AG04450 (cell line): ENCODE results near the gene NID1. TPM values are rescaled to one million over a fixed set of nuclear protein-coding genes. Genes with fewer than 3 reads are reported as not detected.

Experiments
- CTCF ChIA-PET: fragments of 300-600, 350-600 bp; formaldehyde crosslinking; extraction: SDS; loops from one replicate; lab custom pipeline; 2022; ENCODE audit warnings: antibody characterized with exemption, inconsistent platforms; lab: Charles Lee
- POLR2A ChIA-PET: fragments of 350-600 bp; formaldehyde crosslinking; extraction: SDS; loops from one replicate; lab custom pipeline; 2021; ENCODE audit warnings: antibody characterized with exemption, inconsistent platforms; lab: Yijun Ruan, JAX
- DNase-seq: peaks from one replicate; pipeline ENCODE4 v3.0.0-alpha.2; 2011; ENCODE audit warnings: low read depth, low spot score
- H3K27ac ChIP-seq: one replicate; pipeline ENCODE4 v1.5.1; 2012; ENCODE audit warnings: low read depth, low read length, control low read depth
- H3K27me3 ChIP-seq: one replicate; pipeline ENCODE4 v1.6.0; 2012; ENCODE audit warnings: low read length; ENCODE audit not compliant: control insufficient read depth, insufficient read depth
- H3K4me3 ChIP-seq: 2 replicates; pipeline ENCODE4 v1.5.1; 2011; ENCODE audit warnings: mild to moderate bottlenecking, low read depth, low read length, control low read depth
- H3K9me3 ChIP-seq: 2 replicates; pipeline ENCODE4 v1.5.1; 2012; ENCODE audit warnings: low read length; ENCODE audit not compliant: control insufficient read depth, insufficient read depth
- polyA plus RNA-seq: library from polyadenylated mRNA; depleted of rRNA; stranded (reverse); fragments of >200 nt; gene quantifications from 2 replicates; pipeline ENCODE4 v1.2.3, GENCODE V29; 2011
- TF ChIP-seq, protein P1 (sequence below): IDR thresholded peaks from 2 replicates; pipeline ENCODE4 v1.5.1; 2011; ENCODE audit warnings: low read depth, low read length, control low read depth, inconsistent platforms

Gene NID1
- polyA plus RNA-seq, 1 experiment: 137 TPM

DNA sequence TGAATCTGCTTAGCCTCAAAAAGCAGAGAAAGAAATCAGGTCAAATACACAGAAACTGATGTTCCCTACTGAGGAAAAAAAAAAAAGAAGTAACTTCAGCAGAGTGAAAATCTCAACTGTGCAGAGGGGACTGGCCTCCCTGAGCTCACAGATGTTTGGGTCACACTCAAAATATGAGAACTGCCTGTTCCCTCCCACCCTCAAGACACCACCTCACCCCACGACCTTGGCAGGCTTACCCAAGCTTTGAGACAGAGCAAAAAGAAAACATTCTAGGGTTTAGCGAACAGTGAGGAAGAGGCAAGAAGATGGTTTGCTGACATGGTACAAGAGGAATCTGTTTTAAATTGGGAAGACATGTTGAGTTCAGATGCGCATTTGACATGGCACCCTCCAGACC, 48.8 kb downstream of the NID1 start:
- POLR2A ChIA-PET: interaction anchor here (0.6 kb wide), 1 partner anchor 17 kb away, joined by 6 read pairs; no protein-coding TSS in a partner anchor
- H3K4me3 ChIP-seq: no peak overlapping the region
- CTCF ChIA-PET: interaction anchor here (0.6 to 1.7 kb wide), 2 partner anchors 502 to 518 kb away, joined by 3 to 4 read pairs; no protein-coding TSS in a partner anchor
- no peaks in the 10 kb centered on the region for H3K27me3 ChIP-seq
- TF ChIP-seq, protein P1, sequence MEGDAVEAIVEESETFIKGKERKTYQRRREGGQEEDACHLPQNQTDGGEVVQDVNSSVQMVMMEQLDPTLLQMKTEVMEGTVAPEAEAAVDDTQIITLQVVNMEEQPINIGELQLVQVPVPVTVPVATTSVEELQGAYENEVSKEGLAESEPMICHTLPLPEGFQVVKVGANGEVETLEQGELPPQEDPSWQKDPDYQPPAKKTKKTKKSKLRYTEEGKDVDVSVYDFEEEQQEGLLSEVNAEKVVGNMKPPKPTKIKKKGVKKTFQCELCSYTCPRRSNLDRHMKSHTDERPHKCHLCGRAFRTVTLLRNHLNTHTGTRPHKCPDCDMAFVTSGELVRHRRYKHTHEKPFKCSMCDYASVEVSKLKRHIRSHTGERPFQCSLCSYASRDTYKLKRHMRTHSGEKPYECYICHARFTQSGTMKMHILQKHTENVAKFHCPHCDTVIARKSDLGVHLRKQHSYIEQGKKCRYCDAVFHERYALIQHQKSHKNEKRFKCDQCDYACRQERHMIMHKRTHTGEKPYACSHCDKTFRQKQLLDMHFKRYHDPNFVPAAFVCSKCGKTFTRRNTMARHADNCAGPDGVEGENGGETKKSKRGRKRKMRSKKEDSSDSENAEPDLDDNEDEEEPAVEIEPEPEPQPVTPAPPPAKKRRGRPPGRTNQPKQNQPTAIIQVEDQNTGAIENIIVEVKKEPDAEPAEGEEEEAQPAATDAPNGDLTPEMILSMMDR: no peak
- H3K9me3 ChIP-seq: no peaks in the 10 kb centered on the region
- H3K27ac ChIP-seq: no peak overlapping the region
- DNase-seq: no peak

DNA sequence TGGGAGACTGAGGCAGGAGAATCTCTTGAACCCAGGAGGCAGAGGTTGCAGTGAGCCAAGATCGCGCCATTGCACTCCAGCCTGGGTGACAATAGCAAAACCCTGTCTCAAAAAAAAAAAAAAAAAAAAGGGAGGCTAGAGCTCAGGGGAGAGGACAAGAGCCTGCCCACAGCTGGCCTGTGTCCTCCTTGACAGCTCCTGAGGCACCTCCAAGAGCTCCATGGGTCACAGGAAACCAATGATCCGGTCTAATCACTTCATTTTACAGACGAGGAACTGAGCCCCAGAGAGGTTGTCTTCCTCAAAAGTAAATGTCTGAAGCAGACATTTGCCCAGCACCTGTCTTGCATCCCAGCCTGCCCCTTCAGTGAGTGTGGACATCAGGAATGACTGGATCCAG, 49.4 kb downstream of the NID1 start:
- TF ChIP-seq, protein P1: no peak
- Histone ChIP-seq H3K27ac (no peak overlapping the region), H3K9me3 (no peaks in the 10 kb centered on the region), H3K4me3 (no peak overlapping the region), H3K27me3 (no peaks in the 10 kb centered on the region)
- CTCF ChIA-PET: interaction anchor here (0.6 kb wide), 1 partner anchor 517 kb away, joined by 3 read pairs; no protein-coding TSS in a partner anchor
- DNase-seq: no peak
- POLR2A ChIA-PET: interaction anchor here (0.6 kb wide), 1 partner anchor 16 kb away, joined by 6 read pairs; no protein-coding TSS in a partner anchor

DNA sequence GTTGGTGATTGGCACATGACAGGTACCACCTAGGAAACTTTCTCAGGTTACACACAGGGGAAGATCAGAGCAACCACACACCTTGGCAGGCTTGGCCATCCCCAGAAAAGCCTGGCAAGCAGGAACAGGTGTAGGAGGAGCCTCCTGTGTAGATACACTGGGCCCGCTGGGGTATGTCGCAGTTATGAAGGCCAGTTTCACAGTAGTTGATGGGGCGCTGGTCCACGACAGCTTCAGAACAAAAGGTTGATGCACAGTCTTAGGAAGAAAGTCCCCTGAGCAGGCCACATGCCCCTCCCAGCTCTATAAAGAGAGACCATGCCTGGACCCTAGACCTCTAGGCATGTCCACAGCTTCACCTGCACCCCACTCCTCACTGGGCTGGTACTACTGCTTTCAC, 51.6 kb downstream of the NID1 start:
- no peaks in the 10 kb centered on the region for H3K27me3 ChIP-seq
- TF ChIP-seq, protein P1: no peak
- POLR2A ChIA-PET: no interaction called here
- CTCF ChIA-PET: interaction anchor here (1.0 kb wide), 1 partner anchor 41 kb away, joined by 3 read pairs; no protein-coding TSS in a partner anchor
- no peaks in the 10 kb centered on the region for H3K9me3 ChIP-seq
- no peak for DNase-seq
- H3K27ac ChIP-seq: no peak overlapping the region
- no peak overlapping the region for H3K4me3 ChIP-seq

DNA sequence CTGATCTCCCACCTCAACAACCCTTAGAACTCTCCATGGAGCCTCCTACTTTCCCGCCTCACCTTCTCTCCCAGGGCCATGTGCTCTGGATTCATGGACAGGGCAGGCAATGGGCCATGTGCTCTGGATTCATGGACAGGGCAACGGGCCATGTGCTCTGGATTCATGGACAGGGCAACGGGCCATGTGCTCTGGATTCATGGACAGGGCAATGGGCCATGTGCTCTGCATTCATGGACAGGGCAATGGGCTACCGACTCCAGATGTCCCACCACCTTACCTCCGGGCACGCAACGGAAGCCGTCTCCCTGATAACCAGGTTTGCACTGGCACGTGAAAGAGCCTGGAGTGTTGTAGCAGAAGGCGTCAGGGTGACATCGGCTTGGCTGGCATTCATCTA, 53.2 kb downstream of the NID1 start:
- ChIA-PET POLR2A (interaction anchor here (0.6 kb wide), 1 partner anchor 8 kb away, joined by 10 read pairs; no protein-coding TSS in a partner anchor), CTCF (no interaction called here)
- TF ChIP-seq, protein P1: no peak
- DNase-seq: no peak
- Histone ChIP-seq H3K4me3 (no peak overlapping the region), H3K27me3 (no peaks in the 10 kb centered on the region), H3K9me3 (no peaks in the 10 kb centered on the region), H3K27ac (no peak overlapping the region)

DNA sequence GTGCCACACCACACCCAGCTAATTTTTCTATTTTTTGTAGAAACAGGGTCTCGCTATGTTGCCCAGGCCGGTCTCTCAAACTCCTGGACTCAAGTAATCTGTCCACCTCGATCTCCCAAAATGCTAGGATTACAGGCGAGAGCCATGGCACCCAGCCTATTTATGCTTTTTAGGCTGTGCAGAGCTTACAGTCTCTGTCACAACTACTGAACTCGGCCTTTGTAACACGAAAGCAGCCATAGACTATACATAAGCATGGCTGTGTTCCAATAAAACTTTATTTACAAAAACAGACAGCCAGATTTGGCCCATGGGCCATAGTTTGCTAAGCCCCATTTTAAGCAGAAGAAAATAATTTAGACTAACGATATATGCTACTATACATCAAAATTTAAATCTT, 54.4 kb downstream of the NID1 start:
- Histone ChIP-seq H3K9me3 (no peaks in the 10 kb centered on the region), H3K27me3 (no peaks in the 10 kb centered on the region), H3K4me3 (no peak overlapping the region), H3K27ac (peak overlapping the region; percentile 81)
- POLR2A ChIA-PET: interaction anchor here (0.6 to 0.7 kb wide), 2 partner anchors 11 to 15 kb away, joined by 4 to 7 read pairs; no protein-coding TSS in a partner anchor
- TF ChIP-seq, protein P1: no peak
- CTCF ChIA-PET: interaction anchor here (0.6 to 1.6 kb wide), 2 partner anchors 9 to 39 kb away, joined by 3 to 7 read pairs; no protein-coding TSS in a partner anchor
- DNase-seq: no peak
